ENCODE measurements around the gene ISG20L2. TPM values are rescaled to one million over a fixed set of nuclear protein-coding genes. Genes with fewer than 3 reads are reported as not detected.

ISG20L2 gene
- total RNA-seq, 2 donors from 2014 or later = 46.2 to 50.7 TPM

DNA sequence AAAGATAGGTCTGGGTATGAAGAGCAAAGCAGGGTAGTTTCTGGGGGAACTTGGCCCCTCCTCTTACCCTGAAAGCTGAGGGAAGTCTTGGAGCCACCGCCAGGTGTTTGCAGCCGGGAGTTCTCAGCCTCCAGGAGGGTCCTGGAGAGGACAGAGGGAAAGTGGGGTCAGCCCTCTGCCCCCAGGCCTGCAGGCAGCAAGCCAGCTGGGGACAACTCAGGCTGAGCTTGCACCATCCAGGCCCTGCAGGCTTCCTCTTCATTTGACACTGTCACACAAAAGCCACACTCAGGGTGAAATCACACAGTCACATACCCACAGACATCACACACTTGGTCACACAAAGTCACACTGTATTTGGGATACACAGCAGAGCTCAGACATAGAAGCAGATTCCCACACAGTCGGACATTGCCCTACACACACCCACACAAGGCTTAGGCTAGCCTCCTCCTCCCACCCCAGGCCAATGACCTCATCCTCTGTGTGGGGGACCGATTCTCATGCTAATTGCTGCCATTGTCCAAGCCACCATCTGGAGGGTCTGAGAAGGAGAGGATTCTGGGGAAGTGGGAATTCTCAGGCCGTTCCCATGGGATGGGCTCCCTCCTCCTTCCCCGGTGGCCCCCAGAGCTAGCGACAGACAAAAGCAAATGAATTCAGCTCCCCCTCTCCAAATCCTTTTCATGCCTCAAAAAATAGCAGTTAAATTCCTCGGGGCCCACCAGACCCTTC, 55.0 kb downstream of the ISG20L2 start:
- Mint-ChIP-seq H3K27ac (no peak overlapping the region), H3K9me3 (no peaks in the 10 kb centered on the region), H3K36me3 (no peaks in the 10 kb centered on the region)
- no peak for ATAC-seq
- no peak for DNase-seq (ENCODE audit: low spot score in 2 of 2)

Other genes with a start within 250 kb of the ISG20L2 start
- 10 to 100 TPM; 31.7 to 62.5 TPM for gene MEF2D, start 228.0 kb downstream of the ISG20L2 start, total RNA-seq
- gene IQGAP3, start 156.2 kb downstream of the ISG20L2 start, total RNA-seq = 10 to 100 TPM in 1 of 2 donors, 1 to 10 TPM in 1; 5.1 to 30.5 TPM
- 1 to 10 TPM; 4.5 to 6.8 TPM for gene TTC24, start 149.0 kb downstream of the ISG20L2 start, total RNA-seq
- 10 to 100 TPM; 71.4 to 95.1 TPM for gene NAXE, start 137.0 kb downstream of the ISG20L2 start, total RNA-seq
- gene GPATCH4, start 127.3 kb downstream of the ISG20L2 start, total RNA-seq = 10 to 100 TPM; 26.1 to 35.8 TPM
- gene HAPLN2, start 109.4 kb downstream of the ISG20L2 start, total RNA-seq = 1 to 10 TPM in 1 of 2 donors, not detected in 1; 3.8 TPM
- not detected for gene BCAN, start 86.6 kb downstream of the ISG20L2 start, total RNA-seq
- not detected for gene NES, start 51.4 kb downstream of the ISG20L2 start, total RNA-seq
- 1 to 10 TPM; 1.6 to 2.3 TPM for gene CRABP2, start 23.2 kb downstream of the ISG20L2 start, total RNA-seq
- gene METTL25B, start 297 bp downstream of the ISG20L2 start, total RNA-seq = 10 to 100 TPM; 39.4 to 64.9 TPM
- gene MRPL24, start 12.3 kb upstream of the ISG20L2 start, total RNA-seq = 10 to 100 TPM; 61.4 to 70.4 TPM
- gene HDGF, start 22.9 kb upstream of the ISG20L2 start, total RNA-seq = 100 to 1,000 TPM; 281 to 325 TPM
- 10 to 100 TPM; 44.5 to 72.1 TPM for gene PRCC, start 38.8 kb upstream of the ISG20L2 start, total RNA-seq
- 100 to 1,000 TPM; 186 to 215 TPM for gene SH2D2A, start 88.1 kb upstream of the ISG20L2 start, total RNA-seq
- under 1 TPM; 0.07 to 0.29 TPM for gene INSRR, start 130.4 kb upstream of the ISG20L2 start, total RNA-seq
- gene NTRK1, start 132.1 kb upstream of the ISG20L2 start, total RNA-seq = 1 to 10 TPM; 5.3 to 7.2 TPM
- under 1 TPM; 0.09 to 0.53 TPM for gene PEAR1, start 165.0 kb upstream of the ISG20L2 start, total RNA-seq
- not detected for gene LRRC71, start 191.9 kb upstream of the ISG20L2 start, total RNA-seq

Data from activated naive CD4-positive, alpha-beta T cell treated with anti-CD3 and anti-CD28 coated beads, Interleukin-2, amount 50 U/mL, for 72 hours (primary cell).